Glutamatergic neuron (in vitro differentiated cells): ENCODE measurements around the gene PLCL2. TPM values are rescaled to one million over a fixed set of nuclear protein-coding genes. Genes with fewer than 3 reads are reported as not detected.

Source experiments
- DNase-seq: peaks from one replicate; pipeline ENCODE4 v3.0.0; 2022
- H3K27ac Mint-ChIP-seq: one replicate; pipeline ENCODE4 v1.8.0; 2020; ENCODE audit warnings: mild to moderate bottlenecking, mixed read lengths, inconsistent platforms; ENCODE audit not compliant: unreplicated experiment
- H3K27me3 Mint-ChIP-seq: one replicate; pipeline ENCODE4 v1.8.0; 2020; ENCODE audit warnings: mild to moderate bottlenecking, moderate library complexity, mixed read lengths, inconsistent platforms; ENCODE audit not compliant: unreplicated experiment
- H3K36me3 Mint-ChIP-seq: one replicate; pipeline ENCODE4 v1.8.0; 2020; ENCODE audit warnings: mild to moderate bottlenecking, mixed read lengths, inconsistent platforms; ENCODE audit not compliant: unreplicated experiment
- H3K4me1 Mint-ChIP-seq: one replicate; pipeline ENCODE4 v1.8.0; 2020; ENCODE audit warnings: mild to moderate bottlenecking, low read depth, mixed read lengths, inconsistent platforms; ENCODE audit not compliant: unreplicated experiment
- H3K4me3 Mint-ChIP-seq: one replicate; pipeline ENCODE4 v1.8.0; 2020; ENCODE audit warnings: mild to moderate bottlenecking, mixed read lengths, inconsistent platforms; ENCODE audit not compliant: unreplicated experiment
- H3K9me3 Mint-ChIP-seq: one replicate; pipeline ENCODE4 v1.8.0; 2020; ENCODE audit warnings: mild to moderate bottlenecking, moderate library complexity, mixed read lengths, inconsistent platforms; ENCODE audit not compliant: unreplicated experiment
- CTCF ChIP-seq: fragments of 200-600 bp; sonication (generic); IDR thresholded peaks from one replicate; pipeline ENCODE4 v1.5.0; 2021; ENCODE audit not compliant: partially characterized antibody, unreplicated experiment
- total RNA-seq: library from RNA; stranded (reverse); fragmentation: NEBNext Ultra II Directional; extraction: Animal tissue kit (Norgen Biotek cat#: 25700); gene quantifications from one replicate; pipeline ENCODE4 v1.2.1, GENCODE V29; 2021; ENCODE audit not compliant: unreplicated experiment

Gene PLCL2
- total RNA-seq, 1 donor from 2014 or later = 71.1 TPM

GRCh38 chr3:16899919-16900318, 15.2 kb downstream of the PLCL2 start:
- Mint-ChIP-seq H3K4me1 (peaks cover 66% of the 10 kb centered on the region), H3K36me3 (no peaks in the 10 kb centered on the region), H3K4me3 (no peak overlapping the region), H3K27ac (peak overlapping the region; percentile 69), H3K9me3 (peaks cover 17% of the 10 kb centered on the region), H3K27me3 (peaks cover 9% of the 10 kb centered on the region)
- TF ChIP-seq CTCF = no peak
- DNase-seq = no peak

- no peak for DNase-seq
- TF ChIP-seq CTCF = no peak
- H3K27me3 Mint-ChIP-seq = peaks cover 9% of the 10 kb centered on the region
- peaks cover 17% of the 10 kb centered on the region for H3K9me3 Mint-ChIP-seq
- no peak overlapping the region for H3K4me3 Mint-ChIP-seq
- no peak overlapping the region for H3K27ac Mint-ChIP-seq
- no peaks in the 10 kb centered on the region for H3K36me3 Mint-ChIP-seq
- peaks cover 72% of the 10 kb centered on the region for H3K4me1 Mint-ChIP-seq
These were observed 16.2 kb downstream of the PLCL2 start for GRCh38 chr3:16900779-16901440.

- peak overlapping the region; percentile 77 for H3K27ac Mint-ChIP-seq
- TF ChIP-seq CTCF = no peak
- H3K9me3 Mint-ChIP-seq = peaks cover 5% of the 10 kb centered on the region
- DNase-seq = no peak
- peaks cover 51% of the 10 kb centered on the region for H3K4me1 Mint-ChIP-seq
- H3K36me3 Mint-ChIP-seq = no peaks in the 10 kb centered on the region
- peaks cover 2% of the 10 kb centered on the region for H3K27me3 Mint-ChIP-seq
- H3K4me3 Mint-ChIP-seq = peak overlapping the region; percentile 61
These were observed 20.0 kb downstream of the PLCL2 start for GRCh38 chr3:16904423-16905417.

GRCh38 chr3:16905704-16906103, 20.9 kb downstream of the PLCL2 start:
- Mint-ChIP-seq H3K36me3 (no peaks in the 10 kb centered on the region), H3K27ac (peak overlapping the region; percentile 21), H3K27me3 (peaks cover 2% of the 10 kb centered on the region), H3K9me3 (peaks cover 5% of the 10 kb centered on the region), H3K4me3 (peak overlapping the region; percentile 57), H3K4me1 (peaks cover 56% of the 10 kb centered on the region)
- no peak for DNase-seq
- TF ChIP-seq CTCF = no peak
